Choroid plexus epithelial cell (primary cell): ENCODE results near the gene B4GALT3.

Experiments used
- DNase-seq: peaks from one replicate; pipeline ENCODE4 v3.0.0-alpha.2; 2010; ENCODE audit warnings: low read depth
- H3K4me3 ChIP-seq: 2 replicates; pipeline ENCODE4 v1.5.1; 2011; ENCODE audit warnings: low read depth, mild to moderate bottlenecking, control low read depth, low read length, moderate library complexity
- CTCF ChIP-seq: conservative IDR thresholded peaks from 2 replicates; pipeline ENCODE4 v1.5.1; 2011; ENCODE audit warnings: low read depth, mild to moderate bottlenecking, control low read depth, inconsistent platforms, low read length, moderate library complexity

B4GALT3 gene

GRCh38 chr1:161172776-161173376 is 4.4 kb downstream of the B4GALT3 start:
- TF ChIP-seq CTCF = no peak
- peak; percentile 98 for DNase-seq

DNA sequence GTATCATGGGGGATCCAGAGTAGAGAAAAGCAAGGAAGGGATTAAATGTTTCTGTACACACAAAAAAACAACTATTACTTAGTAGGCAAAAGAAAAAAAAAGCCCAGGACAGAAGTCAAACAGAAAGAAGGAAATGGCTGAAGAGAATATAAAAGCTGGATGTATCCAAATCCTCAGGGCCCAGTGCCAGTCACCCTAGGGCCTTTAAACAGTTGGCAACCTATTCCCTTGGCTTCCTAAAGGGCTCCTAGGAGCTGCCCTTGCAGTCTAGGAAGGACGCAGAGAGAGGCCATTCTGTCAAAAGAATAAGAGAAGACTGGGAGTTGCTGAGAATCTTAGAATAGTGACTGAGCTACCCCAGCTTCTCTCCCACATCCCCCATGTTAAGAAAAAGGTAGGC is 5.0 kb downstream of the B4GALT3 start:
- H3K4me3 ChIP-seq = no peak overlapping the region
- TF ChIP-seq CTCF = no peak
- DNase-seq = no peak

More at GRCh38 chr1:161172776-161173376, 4.4 kb downstream of the B4GALT3 start:
- no peak overlapping the region for H3K4me3 ChIP-seq

DNA sequence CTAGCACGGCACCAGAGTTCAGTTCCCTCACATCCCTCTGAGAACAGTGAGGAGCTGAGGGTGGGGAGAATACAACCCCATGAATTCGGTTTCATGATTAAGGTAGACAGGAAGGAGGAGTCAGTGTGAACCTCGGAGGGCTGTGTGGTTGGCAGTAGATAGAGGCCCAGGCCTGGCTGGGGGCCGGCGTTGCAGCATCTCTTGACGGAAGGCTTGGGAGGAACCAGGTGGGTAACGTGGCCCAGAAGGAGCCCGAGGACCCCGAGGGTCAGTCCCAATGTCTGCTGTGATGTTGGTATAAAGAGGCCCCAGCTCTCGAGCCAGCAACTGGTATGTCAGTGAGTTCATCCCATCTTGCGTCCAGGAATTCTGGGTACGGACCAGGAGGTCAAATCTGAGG is 5.6 kb downstream of the B4GALT3 start:
- no peak for TF ChIP-seq CTCF
- no peak for DNase-seq
- H3K4me3 ChIP-seq = no peak overlapping the region

DNA sequence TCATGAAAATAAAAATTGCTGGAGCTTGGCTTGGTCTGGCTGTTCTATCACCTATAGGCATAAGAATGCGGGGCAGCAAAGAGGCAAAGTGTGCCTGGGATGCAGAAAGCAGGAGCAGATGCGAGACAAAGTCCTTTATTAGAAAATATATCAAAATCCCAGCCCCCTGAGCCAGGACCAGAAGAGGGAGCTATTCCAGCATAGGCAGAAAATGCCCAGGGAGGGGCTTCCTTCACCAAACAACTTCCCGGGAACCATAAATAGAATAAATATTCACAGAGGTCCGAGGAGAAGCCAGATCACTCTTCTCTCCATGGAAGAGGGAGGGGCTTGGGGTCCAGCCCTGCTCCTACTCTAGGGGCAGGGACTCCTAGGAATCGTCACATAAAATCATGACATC is 6.1 kb downstream of the B4GALT3 start:
- TF ChIP-seq CTCF = peak; percentile 50
- no peak overlapping the region for H3K4me3 ChIP-seq

DNA sequence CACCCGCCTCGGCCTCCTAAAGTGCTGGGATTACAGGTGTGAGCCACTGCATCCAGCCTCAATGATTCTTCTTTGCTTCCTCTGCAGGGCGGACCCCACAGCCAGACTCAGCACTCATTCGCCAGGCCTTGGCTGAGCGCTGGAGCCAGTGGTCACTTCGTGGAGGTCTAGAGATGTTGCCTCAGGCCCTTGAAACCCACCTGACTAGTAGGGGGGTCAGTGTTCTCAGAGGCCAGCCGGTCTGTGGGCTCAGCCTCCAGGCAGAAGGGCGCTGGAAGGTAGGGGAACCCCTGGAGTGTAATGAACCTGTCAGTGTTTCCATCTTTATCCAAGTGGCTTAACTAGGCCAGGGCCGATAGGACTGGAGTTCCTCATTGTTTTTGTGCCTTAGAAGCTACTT is 8.4 kb downstream of the B4GALT3 start:
- no peak for DNase-seq
- no peak overlapping the region for H3K4me3 ChIP-seq
- no peak for TF ChIP-seq CTCF

More for the DNA sequence above, 6.1 kb downstream of the B4GALT3 start:
- no peak for DNase-seq

DNA sequence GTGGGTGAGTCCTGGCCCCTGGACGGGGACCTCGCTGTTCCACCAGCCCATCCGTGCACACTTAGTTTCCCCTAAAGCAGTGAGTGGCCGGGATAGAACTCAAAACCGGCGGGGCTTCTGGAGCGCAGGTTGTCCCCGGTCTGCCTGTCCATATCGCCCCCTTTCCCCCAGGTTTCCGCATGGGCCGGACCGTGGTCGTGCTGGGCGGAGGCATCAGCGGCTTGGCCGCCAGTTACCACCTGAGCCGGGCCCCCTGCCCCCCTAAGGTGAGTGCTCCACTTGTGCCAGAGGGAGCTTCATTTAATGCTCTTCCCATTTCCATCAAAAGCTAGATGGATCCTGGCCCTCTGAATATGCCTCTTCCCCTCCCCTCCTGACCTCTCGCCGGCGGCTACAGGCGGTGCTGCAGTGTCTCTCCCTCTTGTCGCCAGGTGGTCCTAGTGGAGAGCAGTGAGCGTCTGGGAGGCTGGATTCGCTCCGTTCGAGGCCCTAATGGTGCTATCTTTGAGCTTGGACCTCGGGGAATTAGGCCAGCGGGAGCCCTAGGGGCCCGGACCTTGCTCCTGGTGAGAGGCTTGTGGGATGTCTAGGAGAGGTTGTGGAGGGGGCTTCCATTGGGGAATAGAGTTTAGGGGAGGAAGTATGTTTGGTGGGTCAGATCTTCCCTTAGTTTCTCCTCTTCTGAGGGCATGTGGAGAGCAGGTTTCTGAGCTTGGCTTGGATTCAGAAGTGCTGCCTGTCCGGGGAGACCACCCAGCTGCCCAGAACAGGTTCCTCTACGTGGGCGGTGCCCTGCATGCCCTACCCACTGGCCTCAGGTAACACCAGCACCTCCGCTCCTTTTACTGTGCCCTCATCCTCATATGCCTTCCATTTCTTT is 10.4 kb downstream of the B4GALT3 start:
- peak; percentile 2 for TF ChIP-seq CTCF
- H3K4me3 ChIP-seq = peak overlapping the region; percentile 84
- DNase-seq = no peak
